KG1 (cell line): Measurements from ENCODE around the gene SALL1.

Experiments
- DNase-seq: peaks from one replicate; lab custom pipeline; 2025; lab: John Stamatoyannopoulos, UW

The SALL1 gene

DNA sequence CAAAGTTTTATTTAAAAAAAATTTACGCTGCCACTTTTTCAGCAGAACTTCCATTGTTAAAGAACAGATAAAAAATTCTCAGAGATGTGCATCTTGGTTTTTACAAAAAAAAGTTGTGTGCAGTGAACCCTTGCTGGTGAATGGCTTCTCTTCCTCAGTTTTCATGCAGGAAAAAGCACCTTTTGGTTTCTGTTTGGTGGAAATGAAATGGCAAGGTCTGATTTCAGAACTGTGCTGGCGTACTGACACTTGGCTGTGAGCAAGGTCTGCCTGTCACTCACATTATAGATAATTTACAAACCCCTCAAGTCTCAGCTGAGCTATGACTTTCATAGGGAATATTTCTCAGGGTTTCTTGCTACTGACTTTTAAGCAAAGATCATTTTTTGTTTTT, 5.7 kb upstream of the SALL1 start:
- DNase-seq, result no peak

DNA sequence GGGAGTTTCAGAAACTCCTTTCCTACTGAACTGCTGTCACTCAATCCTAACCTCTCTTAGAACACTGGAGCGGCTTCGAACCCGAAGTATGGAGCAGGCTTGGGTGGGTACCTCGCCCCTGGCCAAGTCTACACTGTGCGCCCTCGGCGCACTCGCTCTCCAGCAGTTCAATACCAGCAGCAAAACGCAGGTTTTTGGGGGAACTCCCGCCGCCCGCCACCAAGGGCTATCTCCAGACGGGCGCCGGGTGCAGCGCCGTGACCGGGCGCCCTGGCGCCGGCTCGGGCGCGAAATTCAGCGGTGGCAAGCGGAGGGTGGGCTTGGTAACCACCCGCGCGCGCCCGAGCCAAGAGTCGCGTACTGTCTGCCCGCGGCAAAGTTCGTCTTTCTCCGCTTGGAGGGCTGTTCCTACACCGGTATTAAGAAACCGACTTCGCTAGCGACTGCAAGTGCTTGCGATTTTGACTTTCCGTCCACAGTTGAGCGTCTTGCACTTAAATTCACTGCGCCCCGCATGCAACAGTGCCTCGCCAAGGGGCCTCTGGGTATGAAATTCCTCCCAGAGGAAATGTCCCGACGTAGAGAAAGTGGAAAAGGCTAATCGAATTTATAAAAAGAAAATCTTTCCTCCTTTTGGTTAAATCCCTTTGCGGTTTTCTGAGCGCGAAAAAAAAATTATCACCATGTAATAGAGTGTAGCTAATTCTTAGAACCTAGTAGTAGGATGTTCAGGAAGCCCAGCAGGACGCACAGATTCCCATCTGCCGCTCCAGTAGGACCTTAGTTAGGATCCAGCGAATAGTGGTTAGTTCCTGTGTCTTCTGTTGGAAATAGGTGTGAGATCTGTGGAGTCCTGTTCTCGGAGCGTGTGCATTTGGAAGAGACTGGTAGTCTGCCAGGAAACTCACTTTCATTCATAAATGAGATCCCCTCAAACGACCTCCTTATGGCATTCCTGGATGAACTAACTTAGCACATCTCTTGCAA, 5.0 kb upstream of the SALL1 start:
- no peak for DNase-seq

DNA sequence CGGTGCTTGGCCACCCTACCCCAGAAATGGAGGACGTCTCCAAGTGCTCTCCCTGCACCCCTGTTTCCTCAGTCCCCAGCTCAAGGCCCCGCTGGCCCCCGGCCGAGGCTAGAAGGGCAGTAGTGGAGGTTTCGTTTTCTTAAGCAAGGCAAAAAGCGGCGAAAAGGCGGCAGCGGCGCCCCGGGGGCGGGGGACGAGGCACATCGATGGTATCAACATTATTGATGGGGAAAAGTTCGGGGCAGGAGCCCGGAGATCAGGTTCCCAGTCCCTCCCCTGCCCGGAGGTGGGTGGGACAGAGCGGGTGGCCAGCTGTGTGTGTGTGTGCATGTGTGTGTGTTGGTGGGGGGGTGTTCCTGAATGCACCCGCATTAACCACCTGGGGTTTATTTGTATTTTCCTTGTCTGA, 4.1 kb upstream of the SALL1 start:
- DNase-seq, result no peak

DNA sequence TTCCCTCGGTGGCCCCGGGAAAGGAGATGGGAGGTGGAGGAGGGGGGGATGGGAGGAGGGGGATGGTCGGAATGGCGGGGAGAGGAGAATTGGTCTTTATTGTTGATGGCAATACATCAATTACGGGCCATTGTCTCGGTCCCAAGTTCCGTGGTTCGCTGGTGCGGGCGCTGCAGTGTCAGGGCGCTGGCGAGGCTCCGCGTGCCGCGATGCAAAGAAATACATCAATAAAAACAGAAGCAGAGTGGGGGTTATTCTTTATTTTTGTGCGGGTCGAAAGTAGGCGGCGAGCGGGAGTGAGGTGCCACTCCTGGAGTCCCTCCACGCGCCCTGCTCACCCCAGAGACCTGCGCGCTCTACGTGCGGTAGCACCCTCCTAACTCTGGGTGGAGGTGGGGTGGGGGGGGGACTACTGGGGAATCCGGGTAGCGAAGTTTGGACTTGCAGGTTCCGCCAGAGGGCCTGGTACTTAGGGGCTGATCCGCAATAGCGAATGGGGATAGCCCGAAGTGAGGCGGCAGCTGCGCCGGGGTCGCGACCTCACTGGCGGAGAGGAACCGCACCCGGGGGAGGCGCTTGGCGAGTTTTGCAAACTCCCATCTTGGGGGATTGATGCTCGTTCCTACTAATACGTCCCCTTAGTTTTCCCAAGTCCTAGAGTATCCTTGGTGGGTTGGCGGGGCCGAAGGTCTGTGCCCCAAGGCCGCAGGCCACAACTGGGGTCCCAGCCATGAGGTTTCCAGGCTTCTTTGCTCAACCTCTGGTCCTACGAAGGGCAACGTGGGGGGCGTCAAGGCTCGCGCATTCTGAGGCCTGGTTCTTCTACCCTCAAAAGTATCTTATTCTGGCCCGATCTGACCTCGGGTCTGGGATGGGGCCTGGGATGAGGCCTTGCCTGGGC, 3.5 kb upstream of the SALL1 start:
- DNase-seq, result no peak

DNA sequence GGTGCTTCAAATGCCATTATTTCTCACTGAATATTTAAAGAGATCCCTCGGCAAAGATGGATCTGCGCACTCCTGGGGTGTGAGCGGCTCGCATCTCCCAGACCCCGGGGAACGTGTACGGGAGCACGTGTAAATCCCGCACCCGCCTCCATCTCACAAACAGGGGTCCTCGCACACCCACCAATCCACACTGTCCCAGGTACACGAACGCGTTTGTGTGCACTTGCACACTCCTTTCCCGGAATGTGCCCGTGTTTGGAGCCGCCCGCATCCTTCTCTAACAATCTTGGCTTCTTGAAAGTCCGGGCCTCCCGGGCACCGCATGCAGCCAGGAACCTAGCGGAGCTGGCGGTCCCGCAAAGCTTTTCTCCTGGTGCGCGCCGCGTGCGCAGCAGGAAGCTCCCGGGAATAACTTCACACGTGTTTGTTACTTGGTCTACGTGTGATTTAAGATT, 2.5 kb upstream of the SALL1 start:
- DNase-seq, result no peak

DNA sequence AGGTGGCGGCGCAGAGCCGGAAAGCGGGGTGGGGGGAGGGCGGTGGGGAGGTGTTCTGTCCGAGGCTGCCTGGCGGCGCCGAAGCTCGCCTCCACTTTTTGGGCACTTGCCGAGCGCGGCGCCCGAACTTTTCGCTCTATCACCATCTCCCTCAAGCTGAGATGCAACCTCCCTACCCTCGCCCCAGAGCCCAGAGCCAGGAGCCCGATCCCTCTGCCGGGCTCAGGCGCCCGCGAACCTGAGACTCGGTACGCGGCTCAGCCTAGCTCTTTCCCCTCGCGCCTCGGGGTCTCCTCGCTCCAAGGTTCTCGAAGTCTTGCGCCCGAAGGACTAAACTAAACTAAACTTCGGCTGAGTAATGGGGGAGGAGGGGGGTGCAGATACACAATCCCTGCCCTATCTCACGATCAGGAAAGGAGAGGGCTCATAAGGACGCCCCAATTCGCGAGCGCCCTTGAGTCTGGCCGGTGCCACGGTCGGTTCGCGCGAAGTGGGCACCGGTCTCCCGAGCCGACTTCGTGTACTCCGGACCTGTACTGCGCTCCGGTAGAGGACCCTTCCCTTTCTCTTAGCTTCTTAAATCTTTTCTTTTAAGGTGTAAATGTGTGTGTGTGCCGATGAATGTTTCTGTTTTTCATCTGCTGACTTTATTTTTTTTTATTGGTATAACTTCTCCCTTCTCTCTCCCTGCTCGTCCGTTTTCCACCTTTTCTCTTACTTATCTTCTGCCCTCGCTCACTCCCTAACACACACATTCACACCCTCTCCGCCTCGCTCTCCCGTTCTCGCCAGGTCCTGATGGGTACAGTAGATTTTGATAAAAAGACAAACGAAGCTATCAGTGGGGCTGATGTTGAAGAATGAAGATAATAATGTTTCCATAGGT, 1.9 kb upstream of the SALL1 start:
- no peak for DNase-seq

DNA sequence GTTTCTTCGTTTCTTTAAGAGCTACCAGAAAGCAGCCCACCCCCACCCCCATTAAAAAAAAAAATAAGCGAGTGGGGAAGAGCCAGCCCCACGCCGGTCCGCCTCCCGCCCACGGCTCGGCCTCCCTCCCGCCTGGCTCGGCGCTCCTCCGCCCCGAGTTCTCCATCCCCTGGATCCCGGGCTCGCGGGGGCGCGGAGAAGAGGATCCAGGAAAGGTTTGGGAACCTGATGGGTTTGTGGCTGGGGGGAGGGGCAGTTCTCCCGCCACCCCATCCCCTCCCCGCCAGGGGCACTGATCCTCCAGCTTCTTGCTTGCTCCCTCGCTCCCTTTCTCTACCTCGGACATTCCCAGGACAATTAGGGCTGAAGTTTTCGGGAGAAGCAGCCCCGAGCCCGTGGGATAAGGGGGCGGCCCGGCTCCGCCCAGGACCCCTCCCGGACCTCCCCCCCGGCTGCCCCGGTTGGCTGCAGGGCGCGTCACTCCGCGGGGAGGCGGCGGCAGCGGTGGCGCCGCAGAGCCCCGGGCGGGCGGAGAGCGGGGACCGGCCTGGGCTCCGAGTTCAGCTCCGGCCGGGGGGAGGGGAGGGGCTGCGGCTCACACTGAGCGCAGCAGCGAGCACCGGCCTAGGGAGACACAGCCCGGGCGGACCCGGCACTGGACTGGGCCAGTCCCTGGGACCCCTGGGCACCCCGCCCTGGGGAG, 1.0 kb upstream of the SALL1 start:
- no peak for DNase-seq

DNA sequence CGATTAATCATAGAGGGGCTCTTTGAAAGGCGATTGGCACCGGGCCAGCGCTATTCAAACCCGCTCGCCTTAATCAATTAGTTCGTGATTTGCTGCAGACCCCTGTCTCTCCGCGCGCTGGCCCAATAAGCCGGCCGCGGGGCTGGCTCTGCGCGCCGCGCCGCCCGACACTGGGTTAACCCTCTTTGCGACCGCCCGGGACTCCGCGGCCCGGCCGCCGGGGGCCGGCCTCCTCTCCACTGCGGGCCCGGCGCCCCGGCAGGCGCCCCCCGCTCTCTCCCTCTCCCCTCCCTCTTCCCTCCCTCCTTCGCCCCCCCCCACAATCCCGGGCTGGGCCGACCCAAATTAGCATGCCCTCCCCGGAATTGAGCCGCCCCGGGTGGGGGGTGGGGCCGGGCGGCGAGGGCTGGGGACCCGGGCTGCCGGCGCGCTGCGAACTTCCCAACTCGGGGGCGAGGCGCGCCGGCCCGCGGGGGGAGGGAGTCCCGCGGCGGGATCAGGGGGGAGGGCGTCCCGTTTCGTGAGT, 428 bp upstream of the SALL1 start:
- no peak for DNase-seq

DNA sequence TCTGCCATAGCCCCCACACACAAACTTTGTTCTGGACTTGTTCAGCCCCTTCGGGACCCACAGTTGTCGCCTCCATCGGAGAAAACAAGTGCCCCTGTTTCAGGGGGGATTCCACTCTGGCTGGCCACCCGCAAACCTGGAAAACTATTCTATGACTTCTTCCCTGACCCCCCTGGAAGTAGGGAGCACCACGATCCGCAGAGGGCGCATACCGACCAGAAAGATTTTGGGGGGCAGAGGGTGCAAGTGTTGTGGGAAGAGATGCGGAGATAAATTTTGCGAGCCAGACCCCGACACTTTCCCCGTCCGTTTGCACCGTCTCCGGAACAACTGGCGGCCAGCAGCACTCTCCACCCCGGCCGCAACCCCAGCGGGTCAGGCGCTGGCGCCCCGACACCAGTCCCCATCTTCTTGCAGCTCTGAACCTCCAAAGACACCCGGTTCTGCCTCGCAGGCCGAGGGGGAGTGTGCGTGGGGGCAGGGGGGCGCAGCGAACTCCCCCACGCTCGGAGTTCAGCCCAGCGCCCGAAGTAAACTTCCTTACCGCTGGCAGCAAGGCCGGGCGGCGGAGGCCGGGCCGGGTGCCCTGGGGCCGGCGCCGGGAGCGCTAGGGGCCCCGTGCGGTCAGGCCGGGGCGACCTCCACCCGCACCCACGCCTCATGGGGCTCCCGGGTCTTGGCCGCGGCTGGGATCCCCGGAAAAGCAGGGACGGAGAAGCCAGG, 744 bp downstream of the SALL1 start:
- DNase-seq, result no peak

DNA sequence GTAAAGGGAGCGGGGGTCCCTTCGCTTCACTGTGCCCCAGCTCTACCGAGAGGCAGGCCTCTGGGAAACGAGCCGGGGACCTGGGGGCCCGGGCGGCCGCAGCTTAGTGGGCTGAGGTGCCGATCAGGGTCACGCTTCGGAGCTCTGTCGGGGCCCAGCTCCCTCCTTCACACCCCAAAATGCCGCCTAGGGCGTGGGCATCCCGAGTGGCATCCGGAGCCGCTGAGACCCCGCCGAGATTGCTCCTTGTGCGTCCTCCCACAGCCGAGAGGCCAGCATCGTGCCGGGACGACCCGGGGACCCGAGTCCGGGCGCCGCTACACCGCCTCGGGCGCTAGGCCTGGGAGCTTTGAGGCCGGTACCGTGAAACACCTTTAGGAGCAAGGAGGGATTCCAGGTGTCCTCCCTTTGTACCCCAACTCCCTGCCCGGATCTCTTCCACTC, 1.3 kb downstream of the SALL1 start:
- DNase-seq, result no peak

DNA sequence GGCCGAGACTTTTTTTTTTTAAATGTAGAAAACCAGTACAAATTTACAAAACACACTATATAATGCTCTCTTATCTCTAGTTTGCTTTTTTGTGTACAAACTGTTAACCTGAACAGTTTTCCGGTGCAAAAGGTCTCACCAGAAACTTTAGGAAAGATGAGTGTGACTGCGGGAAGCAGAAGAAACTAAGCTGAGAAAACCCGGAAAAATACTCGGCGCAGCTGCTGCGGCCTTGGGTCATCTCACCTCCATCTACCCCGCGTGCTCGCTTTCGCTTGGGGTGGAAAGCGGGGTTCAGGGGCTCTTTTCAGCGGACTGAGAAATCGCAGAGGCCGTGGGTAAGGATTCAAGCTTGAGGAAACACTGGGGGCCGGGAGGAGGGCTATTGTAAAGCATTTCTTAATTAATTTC, 1.8 kb downstream of the SALL1 start:
- DNase-seq, result no peak

DNA sequence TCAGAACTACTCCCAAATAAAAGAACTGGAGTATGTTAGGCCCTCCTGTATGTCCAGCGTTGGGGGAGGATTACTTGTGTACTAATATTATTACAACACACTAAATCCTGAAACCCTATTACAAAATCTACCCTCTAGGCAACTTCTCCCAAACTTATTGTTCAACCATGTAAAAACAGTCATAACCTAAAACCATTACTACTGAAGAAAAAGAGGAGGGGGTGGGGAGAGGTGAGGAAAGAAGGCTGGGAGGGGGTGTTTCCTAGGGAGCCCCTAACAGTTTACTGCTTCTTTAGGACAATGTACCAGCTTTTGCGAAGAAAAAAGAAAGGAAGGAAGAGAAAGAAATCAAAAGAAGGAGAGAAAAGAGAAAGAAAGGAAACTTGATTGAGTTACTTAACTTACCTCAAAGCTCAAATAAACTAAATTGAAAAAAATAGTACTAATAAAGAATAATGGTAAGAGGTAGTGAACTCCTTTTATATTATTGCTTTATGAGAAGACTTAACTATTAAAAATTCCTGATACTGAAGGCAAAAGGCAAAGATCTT, 2.3 kb downstream of the SALL1 start:
- no peak for DNase-seq

DNA sequence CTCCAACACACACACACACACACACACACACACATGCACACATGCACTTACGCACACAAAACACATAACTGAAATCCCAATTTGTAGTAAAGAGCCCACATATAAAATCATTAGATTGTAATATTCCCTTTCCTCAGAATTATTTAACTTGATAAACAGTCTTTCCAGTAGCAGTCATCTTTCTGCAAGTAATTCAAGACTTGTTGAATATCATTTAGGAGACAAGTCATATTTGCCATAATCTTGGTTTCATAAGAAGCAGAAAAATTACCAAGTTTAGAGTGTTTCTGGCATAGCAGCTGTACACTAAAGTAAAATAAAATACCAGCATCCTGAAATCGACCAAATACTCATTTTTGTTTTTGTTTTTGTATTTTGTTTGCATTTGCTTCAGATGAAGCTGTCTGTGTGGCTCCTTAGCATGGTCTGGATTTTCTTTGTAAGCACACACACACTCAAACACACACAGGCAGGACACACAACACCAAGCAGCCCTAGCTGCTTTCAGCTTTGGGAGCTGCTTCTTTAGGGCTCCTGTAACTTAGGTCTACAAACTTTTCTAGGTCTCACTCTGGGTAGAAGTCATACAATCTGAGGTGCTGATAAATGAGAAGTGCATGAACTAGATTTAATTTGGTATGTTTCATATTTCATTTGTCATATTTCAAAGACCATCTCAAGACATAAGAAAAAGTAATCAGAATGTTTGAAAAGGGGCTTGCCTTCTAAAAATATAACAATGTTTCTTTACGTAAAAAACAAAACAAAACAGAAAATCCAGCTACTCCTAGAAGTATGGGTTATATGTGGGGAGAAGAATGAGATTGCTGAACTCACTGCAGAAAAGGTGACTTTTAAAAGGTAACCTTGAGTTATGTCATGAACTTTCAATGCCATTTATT, 3.0 kb downstream of the SALL1 start:
- DNase-seq, result no peak

DNA sequence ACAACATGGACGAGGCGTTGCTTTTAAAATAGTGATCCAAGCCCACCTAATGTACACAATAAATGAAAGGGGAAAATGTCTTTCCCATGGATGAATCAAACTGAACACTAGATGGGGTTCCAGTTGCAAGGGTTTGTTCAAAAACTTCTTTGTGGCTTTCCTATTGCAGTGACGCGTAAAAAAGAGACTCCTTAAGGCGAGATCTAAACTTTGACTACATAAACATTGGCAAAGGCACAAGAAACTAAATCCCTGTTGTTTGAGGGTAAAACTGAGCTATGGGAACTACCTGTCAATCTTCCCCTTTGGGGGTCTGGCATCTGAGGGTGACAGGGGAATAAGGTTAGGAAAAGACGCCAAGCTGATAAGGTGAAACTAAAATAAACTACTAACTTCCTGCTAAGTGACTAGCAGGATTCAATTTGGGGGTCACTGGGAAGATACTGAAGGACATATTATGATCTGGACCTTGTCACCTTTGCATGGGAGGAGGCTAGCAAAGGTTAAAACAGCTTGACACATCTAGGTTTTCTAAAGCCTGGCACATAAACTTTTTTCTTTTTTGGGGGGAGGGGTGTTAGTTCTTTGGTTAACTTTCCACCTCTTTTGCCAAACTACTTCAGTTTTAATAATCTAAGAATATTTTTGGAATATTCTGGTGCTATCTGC, 4.7 kb downstream of the SALL1 start:
- no peak for DNase-seq

DNA sequence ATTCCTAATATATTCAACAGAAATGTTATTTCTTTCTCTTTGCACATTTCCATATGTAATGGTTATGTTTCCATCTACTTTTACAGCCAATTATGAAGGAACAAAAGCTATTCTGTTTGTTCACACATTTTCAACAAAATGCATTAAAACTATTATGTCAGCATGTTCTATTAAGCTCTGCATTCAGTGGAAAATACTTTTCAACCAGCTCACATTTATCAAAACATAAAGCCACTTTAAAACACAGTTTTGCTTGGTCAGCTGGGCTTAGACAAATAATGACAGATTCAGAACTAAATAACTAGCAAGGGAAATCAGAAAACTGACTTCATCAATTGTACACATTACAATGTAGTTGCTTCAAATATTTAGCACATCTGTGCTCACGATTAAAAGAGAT, 6.9 kb downstream of the SALL1 start:
- DNase-seq, result no peak

DNA sequence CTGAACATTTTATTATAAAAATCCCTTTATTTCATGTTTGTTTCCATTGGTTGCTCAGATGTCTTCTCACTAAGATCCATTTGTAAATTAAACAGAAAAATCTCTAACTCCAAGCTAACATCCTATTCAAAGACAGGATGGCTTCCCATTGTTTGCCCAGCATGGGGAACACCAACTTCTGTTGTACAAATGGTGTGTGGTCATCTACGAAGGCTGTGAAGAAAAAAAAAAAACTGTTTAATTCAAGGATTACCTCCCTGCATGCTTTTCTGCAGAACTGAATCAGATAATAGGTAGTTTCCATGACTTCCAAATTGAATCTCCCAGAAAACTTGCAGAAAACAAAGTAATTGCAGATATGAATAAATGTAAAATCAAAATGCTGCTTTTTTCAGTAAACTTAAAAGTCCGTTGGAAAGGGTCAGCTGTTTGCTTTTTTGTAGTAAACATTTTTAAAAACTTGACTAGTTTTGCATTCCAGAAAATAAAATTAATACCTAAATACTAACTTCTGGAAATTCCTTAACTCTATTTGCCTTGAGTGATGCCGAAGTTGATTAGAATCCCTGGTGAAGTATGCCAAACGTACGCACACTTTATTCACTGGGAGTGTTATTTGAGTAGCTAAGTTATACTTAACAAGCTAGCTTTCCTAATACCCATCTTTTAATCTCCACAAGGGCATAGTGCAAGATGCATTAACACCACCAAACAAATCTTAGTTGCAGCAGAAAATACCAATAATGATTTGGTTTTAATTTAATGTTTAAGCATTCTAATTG, 7.7 kb downstream of the SALL1 start:
- no peak for DNase-seq

DNA sequence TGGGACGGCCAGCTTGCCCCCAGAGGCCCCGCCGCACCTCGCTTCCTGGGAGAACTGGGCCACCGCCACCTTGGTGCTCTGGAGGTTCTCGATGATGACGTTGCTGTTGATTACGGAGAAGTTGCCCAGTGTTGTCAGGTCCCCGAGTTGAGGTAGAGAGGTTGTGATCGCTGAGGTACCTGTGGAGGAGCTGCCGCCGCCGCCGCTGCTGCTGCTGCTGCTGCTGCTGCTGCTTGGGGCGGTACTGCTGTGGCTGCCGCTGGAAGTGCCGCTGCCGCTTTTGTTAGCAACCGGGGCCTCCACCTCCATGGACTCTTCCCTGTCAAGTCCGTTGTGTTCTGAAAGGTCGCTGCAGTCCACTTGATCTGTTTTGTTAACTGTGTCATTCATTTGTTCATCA, 9.5 kb downstream of the SALL1 start:
- no peak for DNase-seq
